Measurements from ENCODE around the gene TSPYL4.

GRCh38 chr6:116280161-116280932 is 26.5 kb upstream of the TSPYL4 start:
- TF ChIP-seq CTCF (conservative IDR thresholded peaks at IDR 0.05) (no peak), ZFX (IDR thresholded peaks at IDR 0.05) (no peak)
